GM12801 (cell line): ENCODE results near the gene FGF5.

ENCODE experiments used
- CTCF ChIP-seq: IDR thresholded peaks from one replicate; pipeline ENCODE4 v1.5.1; 2011; ENCODE audit warnings: control low read depth; ENCODE audit not compliant: insufficient read length; ENCODE audit errors: extremely low read depth

Gene FGF5

DNA sequence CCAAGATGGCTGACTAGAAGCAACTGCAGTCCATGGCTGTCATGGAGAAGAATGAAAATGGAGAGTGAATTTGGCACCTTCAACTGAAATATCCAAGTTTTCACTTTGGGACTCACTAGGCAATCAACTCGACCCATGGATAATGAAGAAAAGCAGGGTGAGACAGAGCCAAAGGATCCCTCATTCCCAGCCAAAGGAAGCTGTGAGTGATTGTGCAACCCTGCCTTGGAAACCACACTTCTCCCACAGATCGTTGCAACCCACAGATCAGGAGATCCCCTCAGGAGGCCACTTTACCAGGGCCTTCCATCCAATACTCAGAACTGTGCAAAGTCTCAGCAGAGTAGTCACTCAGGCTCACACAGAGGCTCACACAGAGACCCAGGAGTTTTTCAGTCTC lies 73.6 kb downstream of the FGF5 start:
- no peak for TF ChIP-seq CTCF
